GM10266 (cell line): Measurements from ENCODE around the gene IMPG2.

ENCODE experiments used
- DNase-seq: peaks from one replicate; pipeline ENCODE4 v3.0.0; 2012; ENCODE audit errors: extremely low spot score
- CTCF ChIP-seq: IDR thresholded peaks from 2 replicates; pipeline ENCODE4 v1.5.1; 2012; ENCODE audit warnings: mild to moderate bottlenecking, low read depth; ENCODE audit not compliant: control insufficient read depth, insufficient read depth; ENCODE audit errors: missing control alignments

Gene IMPG2

GRCh38 chr3:101278727-101279126, 41.6 kb downstream of the IMPG2 start:
- no peak for TF ChIP-seq CTCF
- no peak for DNase-seq

- TF ChIP-seq CTCF: no peak
- no peak for DNase-seq
Measured at GRCh38 chr3:101273608-101274007, 46.8 kb downstream of the IMPG2 start.

GRCh38 chr3:101273156-101273555, 47.2 kb downstream of the IMPG2 start:
- no peak for TF ChIP-seq CTCF
- no peak for DNase-seq

- DNase-seq: no peak
Measured at GRCh38 chr3:101271728-101272127, 48.6 kb downstream of the IMPG2 start.

GRCh38 chr3:101270149-101270548, 50.2 kb downstream of the IMPG2 start:
- DNase-seq: no peak
- TF ChIP-seq CTCF: no peak

More at GRCh38 chr3:101271728-101272127, 48.6 kb downstream of the IMPG2 start:
- no peak for TF ChIP-seq CTCF

GRCh38 chr3:101268971-101269671, 51.3 kb downstream of the IMPG2 start:
- no peak for DNase-seq
- TF ChIP-seq CTCF: no peak

GRCh38 chr3:101268141-101268540, 52.2 kb downstream of the IMPG2 start:
- DNase-seq: no peak
- no peak for TF ChIP-seq CTCF
